C1 segment of cervical spinal cord (tissue), 14 donors: ENCODE results near the gene TTC28.
"Not testable (repeated sequence)": the region's sequence is repeated elsewhere in the genome, so short reads cannot be mapped to it uniquely, and the experiment has no call there.

Experiments used
- DNase-seq, 14 donors: peaks; one replicate each; lab custom pipeline; 2025; lab: John Stamatoyannopoulos, UW

The TTC28 gene

DNA sequence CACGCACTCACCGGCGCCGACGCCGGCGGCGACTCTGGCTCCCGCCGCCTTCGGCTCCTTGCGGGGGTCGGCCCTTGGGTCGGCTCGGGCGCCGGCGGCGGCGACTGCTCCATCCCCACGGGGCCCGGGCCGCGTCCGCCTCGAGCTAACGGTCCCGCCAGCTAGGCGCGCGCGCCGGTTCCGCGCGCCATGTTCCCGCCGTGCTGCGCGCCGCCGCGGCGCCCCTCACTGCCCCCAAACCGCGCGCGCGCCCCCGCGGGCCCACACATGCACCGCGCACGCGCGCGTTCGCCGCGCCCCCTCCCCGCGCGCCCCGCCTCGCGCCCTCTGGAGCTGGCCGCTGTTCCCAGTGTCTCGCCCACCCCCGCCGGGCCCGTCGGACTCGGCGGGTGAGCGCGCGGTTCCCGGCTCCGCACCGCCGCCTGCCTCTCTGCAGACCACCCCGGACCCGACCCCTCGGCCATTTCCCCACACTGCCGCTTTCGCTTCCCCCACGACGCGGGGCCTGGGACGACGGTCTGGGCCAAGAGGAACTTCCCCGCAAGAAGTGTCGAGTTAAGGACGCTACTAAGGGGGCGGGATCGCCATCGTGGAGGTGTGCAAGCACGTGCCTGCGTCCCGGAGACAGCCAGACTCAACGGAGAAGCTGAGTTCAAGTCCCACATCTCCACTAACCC lies at the start of gene TTC28:
TSS of gene TTC28 (minus strand) at position 230 of the 677 bp plus-strand sequence. CDS start at position 113, 117 bp downstream.
- DNase-seq: peak in 13 of 14 donors; percentile 12 to 87 (median 49)

DNA sequence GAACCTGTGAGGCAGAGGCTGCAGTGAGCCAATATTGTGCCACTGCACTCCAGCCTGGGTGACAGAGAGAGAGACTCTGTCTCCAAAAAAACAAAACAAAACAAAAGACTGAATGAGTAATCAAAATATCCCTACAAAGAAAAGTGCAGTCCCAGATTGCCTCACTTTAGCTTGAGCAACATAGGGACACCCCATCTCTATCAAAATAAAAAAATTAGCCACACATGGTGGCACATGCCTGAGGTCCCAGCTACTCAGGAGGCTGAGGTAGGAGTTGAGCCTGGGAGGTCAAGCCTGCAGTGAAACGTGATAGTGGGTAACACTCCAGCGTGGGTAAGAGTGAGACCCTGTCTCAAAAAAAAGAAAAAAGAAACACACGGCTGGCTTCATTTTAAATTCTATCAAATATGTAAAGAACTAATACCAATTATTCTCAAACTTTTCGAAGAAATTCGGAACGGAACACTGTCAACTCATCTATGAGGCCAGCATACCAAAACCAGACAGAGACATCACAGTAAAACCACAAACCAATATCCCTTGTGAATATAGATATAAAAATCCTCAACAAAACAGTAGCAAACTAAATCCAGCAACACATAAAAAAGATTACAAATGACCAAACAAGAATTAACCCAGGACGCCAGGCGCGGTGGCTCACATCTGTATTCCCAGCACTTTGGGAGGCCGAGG lies 49.1 kb upstream of the TTC28 start:
- no peak for DNase-seq

DNA sequence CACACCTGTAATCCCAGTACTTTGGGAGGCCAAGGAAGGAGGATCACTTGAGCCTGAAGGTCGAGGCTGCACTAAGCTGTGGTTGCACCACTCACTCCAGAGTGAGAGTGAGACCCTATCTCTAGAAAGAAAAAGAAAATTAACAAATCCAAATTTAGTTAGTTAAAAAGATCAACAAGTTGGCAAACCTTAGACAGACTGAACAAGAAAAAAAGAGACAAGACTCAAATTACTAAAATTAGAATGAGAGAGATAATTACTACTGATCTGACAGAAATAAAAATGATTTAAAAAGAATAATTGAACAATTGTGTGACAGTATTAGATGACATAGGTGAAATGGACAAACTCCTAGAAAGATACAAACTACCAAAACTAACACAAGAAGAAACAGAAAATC lies 48.4 kb upstream of the TTC28 start:
- no peak for DNase-seq

DNA sequence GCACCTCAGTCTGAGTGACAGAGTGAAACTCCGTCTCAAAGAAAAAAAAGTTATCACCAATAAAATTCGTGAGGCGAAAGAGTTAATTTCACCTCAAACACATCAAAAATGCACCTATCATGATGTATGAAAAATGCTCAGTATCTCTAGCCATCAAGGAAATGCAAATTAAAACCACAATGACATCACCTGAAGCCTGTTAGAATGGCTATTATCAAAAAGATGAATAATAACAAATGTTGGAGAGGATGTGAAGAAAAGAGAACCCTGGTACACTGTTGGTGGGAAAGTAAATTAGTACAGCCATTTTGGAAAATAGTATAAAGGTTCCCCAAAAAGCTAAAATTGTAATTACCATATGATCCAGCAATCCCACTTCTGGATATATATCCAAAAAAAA lies 38.4 kb upstream of the TTC28 start:
- no peak for DNase-seq

DNA sequence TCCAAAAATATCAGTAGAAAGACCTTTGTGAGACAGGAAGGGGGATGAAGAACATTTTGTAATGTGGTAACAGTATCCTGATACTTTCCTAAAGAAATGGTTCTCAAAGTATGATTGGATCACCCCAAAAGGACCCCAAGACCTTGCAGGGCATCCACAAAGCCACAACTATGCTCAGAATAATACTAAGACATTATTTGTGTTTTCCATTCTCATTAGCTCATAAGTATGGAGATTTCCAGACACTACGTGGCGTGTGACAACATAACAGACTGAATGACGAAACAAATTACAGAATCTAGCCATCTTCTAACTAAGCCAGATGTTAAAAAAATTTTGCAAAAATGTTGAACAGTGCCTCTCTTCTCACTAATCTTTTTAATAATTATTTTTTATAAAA lies 37.0 kb upstream of the TTC28 start:
- DNase-seq: no peak

DNA sequence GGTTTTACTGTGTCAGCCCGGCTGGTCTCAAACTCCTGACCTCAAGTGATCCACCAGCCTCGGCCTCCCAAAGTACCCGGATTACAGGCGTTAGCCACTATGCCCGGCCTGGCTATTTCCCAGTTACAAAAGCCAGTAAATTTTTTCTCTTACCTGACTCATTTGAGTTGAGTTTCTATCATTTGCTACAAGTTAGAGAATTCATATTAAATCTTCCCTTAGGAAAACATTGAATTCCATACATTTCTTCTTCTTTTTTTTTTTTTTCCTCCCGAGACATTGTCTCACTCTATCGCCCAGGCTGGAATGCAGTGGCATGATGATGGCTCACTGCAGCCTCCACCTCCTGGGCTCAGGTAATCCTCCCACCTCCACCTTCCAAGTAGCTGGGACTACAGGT lies 36.0 kb upstream of the TTC28 start:
- no peak for DNase-seq

DNA sequence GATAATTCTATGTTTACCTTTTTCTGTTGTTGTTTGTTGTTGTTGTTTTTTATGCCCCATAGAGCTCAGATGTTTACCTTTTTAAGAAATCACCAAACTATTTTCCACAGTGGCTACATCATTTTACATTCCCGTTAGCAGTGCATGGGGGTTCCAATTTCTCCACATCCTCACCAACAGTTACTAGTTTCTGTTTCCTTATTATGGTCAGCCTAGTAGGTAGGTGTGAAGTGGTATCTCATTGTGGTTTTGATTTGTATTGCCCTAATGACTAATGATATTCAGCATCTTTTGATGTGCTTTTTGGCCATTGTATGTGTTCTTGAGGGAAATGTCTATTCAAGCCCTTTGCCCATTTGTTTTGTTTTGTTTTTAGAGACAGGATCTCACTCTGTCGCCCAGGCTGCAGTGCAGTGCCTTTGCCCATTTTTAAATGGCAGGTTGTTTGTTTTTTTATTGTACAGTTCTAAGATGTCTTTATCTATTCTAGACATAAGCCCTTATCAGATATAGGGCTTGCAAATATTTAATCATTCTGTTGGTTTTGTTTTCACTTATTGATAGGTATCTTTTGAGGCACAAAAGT lies 34.5 kb upstream of the TTC28 start:
- no peak for DNase-seq

DNA sequence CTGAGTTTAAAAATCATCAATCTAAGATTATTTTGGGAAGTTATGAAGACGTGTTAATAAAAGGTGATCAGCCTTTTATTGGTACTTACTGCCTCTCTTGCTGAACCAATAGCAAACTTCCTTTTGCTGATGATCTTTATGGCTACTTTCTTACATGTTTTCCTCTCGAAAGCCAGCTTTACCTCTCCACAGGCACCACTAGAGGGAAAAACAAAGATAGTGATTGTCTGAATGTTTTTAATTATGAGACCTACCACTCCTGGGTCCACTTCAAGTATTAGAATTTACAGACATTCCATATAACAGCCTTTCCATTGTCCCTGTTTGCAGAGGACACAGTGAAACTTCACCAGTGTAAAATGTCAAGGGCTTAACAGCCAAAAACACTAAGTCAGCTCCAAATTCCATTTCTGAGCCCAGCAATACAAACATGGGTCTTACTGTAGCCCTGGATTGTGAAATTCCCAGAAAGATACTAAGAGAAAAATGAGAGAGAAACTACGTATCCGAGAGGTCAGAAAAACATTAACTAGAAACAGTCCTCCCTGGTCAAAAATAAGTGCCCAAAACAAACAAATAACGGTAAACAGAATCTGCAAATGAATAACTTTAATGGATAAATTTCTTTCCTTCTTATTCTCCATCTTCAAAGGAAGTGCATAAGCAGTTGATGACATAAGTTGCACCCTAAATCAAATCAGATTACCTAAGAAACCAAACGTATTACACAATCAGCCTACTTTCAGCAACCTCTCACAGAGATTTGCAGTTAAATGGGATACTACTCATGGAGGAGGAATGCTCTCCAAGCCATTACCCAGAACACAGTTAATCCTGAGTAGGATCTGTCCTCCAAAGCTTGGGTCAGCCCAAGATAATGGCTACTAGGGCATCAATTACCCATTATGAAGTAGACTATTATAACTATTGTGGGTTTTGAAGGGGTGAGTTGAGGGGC lies 32.5 kb upstream of the TTC28 start:
- DNase-seq: no peak

DNA sequence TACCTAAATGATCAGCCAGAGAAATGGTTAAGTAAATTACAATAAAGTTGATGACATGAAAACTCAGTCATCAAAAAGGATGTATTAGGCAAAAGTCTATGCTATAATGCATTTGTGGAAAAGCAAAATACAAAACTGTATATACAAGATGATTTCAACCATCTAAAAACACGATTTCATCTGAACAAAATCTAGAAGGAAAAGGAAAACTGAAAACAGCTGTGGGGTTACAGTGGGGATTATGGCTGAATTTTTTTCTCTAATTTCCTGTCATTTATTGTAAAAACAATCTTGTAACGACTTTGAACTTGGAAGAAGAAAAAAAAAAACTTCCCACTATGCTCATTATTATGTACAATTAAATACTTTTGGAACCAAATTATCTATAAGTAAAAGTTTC lies 31.7 kb upstream of the TTC28 start:
- no peak for DNase-seq

DNA sequence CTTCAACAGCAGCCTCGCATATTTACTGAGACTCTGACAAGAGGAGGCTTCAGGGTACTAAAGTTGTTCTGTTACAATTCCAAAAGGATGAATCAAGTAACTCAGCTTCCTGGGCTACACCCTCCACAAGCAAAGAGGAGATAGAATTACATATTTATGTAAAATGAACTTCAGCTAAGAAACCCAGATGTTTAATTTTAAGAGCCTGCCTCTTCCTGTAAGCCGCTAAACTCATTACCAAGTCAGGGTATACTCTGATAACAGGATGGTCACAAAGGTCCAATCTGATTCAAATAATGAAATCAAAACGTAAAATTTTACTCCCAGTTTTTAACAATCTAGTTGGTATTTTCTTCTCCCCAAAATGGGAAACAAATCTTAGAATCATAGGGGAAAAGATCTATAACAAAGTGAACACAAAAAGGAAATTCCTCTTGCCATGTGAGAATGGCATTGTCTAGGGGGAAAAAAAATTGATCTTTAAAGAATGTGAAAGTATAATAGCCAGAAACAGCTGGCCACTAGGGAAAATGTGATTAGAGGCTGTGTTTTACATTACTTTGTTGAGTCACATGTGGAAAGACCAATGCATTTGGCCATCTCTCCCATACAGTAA lies 31.0 kb upstream of the TTC28 start:
- no peak for DNase-seq

DNA sequence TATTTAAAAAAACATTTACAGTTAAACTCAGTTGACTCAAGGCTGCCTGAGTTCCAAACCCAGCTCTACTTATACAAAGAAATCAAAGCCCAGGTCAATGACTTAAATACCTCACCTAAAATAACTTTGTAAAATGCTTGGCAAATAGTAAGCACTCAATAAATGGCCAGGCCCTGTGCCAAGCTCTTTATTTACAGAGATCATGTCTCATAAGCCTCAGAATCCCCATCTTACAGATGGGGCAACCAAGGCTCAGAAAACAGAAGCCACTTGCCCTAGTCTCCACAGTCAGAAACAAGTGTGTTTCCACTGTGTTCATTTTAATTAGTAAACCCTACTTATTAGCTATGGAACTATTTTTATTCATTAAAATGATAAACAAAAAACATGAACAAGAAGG lies 30.5 kb upstream of the TTC28 start:
- no peak for DNase-seq

DNA sequence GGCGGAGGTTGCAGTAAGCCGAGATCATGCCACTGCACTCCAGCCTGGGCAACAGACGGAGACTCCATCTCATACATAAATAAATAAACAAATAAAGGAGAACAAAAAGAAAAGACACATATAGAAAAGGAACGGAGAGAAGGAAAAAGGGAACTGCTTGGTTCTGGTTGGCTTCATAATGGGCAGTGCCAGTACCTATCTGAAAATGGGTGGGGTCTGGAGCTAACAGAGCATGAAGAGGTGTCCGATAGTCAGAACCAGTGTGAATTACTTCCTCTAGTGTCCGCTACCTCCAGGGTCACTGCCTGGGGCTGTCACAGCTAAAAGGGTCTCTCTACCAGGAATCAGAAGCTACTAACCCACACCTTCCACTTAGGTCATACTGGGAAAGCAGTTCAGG lies 27.2 kb upstream of the TTC28 start:
- no peak for DNase-seq

DNA sequence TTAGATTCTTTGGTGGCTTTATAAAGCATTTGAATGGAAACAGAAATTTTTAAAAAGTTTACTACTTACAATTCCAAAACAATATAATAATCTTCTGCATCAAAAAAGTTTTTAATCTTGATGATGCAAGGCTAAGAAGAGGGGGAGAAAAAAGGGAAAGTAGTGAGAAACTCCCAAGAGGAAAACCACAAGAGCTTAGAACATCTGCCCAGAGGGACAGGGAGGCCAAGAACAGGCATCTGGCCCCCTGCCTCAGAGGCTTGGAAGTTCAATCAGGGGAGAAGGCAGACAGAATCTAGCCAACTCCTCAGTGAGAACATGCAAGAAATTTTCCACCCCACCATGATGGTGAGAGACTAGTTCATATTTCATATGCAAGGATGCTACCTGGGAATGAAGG lies 23.8 kb upstream of the TTC28 start:
- no peak for DNase-seq

DNA sequence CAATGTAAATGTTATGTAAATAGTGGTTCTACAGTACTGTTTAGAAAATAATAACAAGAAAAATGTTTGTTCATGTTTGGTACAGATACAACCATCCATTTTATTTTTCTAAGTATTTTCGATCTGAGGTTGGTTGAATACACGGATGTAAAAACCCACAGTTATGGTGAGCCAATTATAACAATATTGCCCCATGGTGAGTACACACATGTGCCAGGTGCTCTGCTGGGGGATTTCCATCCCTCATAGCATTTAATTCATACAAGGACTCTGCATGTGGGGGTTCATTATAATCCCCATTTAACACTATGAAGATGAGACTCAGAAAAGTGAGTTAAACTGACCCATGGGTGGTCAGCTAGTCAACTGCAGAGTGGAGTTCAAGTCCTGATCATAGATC lies 23.3 kb upstream of the TTC28 start:
- no peak for DNase-seq

DNA sequence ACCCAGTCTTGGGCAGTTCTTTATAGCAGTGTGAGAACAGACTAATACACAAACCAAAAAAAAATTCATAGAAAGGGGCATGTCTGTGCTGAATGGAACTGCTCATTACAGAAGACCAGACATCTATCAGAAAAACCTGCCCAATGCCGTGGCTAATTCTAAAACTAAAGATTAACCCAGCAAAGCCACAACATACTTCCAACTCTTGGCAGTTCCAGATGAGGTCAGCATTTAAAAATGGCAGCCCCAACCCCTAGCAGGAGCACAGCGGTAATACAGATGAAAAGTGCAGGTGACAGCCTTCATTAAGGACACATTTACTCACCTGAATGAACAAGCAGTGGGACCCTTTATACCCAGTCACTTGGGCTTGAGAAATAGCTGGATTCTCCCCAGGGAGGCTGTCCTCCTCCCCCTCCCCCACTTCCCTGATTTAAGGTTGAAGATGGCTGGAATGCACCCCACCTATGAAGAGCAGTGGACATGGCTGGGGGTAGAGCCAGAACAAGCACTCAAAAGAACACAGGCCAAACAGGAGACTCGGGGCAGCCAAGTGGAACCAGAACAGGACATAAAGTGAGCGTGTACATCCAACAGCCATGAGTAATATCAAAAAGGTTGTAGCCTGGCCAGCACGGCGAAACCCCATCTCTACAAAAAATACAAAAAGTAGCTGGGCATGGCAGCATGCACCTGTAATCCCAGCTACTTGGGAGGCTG lies 13.6 kb upstream of the TTC28 start:
- not testable (repeated sequence) for DNase-seq

DNA sequence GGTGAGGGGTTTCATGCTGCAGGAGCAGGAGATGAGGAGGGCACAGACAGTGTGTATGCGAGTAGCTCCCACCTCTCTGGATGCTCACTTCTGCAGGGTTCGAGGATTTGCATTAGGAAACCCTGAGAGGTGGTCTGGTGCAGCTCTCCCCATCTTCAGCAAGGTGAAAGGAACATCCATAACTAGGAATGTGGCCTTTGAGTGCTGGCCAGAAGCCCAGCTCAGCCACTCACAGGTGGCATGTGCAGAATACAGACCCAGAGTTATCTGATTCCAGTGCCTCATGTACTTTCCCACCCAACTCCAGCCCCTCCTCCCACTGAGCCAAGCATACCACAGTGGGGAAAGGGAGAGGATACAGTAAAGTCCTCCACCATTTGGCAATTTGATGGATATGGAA lies 10.2 kb upstream of the TTC28 start:
- not testable (repeated sequence) for DNase-seq

DNA sequence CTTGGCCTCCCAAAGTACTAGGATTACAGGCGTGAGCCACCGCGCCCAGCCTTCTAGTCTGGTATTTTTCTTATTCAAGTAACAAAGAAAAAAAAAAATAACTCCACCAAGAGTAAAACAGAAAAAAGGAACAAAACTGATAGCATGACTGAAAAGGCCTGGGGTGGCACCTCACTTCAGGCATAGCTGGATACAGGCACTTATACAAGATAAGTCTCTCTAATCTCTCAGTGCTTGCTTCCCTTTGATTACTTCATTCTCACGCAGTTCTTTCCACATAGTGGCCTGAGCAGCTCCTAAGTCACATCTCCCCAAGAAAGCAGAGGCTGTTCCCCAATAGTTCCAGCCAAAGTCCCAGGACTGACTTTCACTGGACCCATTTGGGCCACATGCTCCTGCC lies 3.3 kb upstream of the TTC28 start:
- DNase-seq: not testable (repeated sequence)

DNA sequence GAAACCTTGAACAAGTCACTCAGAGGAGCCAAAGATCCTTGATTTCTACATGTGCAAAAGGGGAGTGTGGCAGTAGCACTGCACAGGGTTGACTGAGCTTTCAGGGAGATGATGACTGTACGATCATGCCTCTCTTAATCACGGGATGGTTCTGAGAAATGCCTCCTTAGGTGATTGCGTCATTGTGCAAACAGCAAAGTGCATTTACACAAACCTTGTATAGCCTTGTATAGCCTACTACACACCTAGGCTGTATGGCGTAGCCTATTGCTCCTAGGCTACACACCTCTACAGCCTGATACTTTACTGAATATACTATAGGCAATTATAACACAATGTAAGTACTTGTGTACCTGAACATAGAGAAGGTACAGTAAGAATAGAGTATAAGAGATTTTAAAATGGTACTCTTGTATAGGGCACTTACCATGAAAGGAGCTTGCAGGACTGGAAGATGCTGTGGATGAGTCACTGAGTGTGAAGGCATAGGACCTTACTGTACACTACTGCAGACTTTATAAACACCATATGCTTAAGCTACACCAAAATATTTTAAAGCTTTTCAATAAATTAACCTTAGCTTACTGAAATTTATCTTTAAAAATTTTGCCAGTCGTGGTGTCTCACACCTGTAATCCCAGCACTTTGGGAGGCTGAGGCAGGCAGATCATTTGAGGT lies 1.3 kb upstream of the TTC28 start:
- DNase-seq: not testable (repeated sequence)

DNA sequence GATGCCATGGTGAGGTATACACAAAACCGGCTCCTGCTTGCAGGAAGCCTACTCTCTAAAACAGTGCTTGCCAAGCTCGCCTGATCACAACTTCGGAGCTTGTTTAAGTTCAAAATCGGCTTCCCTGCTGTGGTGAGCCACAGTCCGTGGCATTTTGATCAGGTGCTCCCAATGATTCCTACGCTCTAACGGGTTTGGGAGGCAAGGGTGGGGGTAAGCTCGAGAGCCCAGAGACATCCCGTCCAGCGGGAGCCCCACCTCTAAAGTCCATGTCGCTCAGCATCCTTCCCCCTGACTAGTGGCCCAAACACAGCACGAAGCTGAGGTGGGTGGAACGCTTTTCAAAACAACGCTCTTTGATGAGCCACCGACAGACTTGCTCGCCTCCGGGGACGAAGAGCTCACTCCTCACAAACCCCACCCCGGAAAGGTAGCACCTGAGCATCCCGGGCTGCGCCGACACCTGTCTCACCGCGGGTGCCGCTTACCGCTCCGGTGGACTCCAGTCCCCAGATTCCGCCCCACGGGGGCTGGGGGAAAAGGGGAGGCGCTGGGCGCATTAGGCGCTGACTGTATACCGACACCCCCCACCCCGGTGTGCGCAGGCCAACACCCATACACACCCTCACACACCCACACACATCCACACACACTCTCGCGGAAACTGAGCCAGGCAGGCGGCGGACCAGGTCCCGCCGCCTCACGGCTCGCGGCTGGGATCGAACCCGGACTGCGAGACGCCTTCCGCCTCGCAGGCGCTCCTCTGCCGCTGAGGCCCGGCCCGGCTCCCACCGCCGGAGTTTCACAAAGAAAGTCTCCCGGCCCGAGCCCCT lies 646 bp downstream of the TTC28 start:
- DNase-seq: peak in 7 of 14 donors; percentile 1 to 45 (median 22)
